HG02642 (cell line): ENCODE results near the gene KIF17.

Source experiments
- ATAC-seq: cut with Tn5 transposase; IDR thresholded peaks from one replicate; pipeline ENCODE4 v1.9.1; 2021; ENCODE audit warnings: mild to moderate bottlenecking; ENCODE audit not compliant: unreplicated experiment, poor library complexity

The KIF17 gene

GRCh38 chr1:20633190-20634064 lies 84.4 kb downstream of the KIF17 start, which contains the start of gene PINK1:
Gene PINK1 (plus strand): TSS chr1:20633458. CDS start chr1:20633549, 91 bp downstream.
- peak; percentile 71 for ATAC-seq

- no peak for ATAC-seq
These were observed 85.4 kb downstream of the KIF17 start for GRCh38 chr1:20632386-20632785.

DNA sequence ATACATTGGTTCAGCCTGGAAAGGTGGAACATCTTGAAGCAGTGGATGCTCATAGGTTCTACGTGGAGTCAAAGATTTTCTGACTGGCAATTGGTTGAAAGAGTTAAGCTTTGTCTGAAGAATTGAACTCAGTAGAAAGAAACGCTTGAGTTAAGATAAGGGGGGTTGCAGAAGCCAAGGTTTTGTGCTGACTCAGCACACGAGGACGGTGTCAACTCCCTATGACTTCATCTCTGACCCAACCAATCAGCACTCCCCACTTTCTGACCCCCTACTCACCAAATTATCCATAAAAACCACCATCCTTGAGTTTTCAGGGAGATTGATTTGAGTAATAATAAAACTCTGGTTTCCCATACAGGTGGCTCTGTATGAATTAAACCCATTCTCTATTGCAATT lies 87.1 kb downstream of the KIF17 start:
- ATAC-seq: no peak

DNA sequence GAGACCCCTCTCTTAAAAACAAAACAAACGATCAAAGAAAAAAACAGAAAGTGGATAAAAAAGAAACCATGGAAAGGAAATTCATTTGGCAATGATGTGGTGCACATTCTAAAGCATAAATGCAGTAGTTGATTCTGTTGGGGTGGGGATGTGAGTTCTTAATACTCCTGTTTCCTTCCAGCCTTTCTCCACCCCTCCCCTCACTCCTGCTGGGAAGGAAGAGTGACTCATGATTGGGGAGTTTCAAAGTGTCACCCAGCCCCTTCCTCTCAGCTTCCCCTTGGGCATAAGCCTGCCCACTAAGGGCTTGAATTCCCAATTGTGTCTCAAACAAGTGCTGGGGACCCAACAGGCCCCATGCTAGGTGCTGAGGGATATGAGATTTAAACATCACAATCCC lies 91.3 kb downstream of the KIF17 start:
- ATAC-seq: no peak

DNA sequence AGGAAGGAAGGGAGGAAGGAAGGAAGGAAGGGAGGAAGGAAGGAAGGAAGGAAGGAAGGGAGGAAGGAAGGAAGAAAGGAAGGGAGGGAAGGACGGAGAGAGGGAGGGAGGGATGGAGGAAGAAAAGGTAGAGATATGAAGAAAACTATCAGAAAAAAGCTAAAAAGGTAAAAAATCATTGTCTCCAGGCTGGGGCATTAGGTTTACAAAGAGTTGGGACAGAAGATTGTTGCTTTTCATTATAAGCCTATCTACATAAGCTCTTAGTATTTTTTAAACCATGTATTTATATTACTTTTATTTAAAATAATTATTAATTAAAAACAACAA lies 91.7 kb downstream of the KIF17 start:
- ATAC-seq: no peak

DNA sequence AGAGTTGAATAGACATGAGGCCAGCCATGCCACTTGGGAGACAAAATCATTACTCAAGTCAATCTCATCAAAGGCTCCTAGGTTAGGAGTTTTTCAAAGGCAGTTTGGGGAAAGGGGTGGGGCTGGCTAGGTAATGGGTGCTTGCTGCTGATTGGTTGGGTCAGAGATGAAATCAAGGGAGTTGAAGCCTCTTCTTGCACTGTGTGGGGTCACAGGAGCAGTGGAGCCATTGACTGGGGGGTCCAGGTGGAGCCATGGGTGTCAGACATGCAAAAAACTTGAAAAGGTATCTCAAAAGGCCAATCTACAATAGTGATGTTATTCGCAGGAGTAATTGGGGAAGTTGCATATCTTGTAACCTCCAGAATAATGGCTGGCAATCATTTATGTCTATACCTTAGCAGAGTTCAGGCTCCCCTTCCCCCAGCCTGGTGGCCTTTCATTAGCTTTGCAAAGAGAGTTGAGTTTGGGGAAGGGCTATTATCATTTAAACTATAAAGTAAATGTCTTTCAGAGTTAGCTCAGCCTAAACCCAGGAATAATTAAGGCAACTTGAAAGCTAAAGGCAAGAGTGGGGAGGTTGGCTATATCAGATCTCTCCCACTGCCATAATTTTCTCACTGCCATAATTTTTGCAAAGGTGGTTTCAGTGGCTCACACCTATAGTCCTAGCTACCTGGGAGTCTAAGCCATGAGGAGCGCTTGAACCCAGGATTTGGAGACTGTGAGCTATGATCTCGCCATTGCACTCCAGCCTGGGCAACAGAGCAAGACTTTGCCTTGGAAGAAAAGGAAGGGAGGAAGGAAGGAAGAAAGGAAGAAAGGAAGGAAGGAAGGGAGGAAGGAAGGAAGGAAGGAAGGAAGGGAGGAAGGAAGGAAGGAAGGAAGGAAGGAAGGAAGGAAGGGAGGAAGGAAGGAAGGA lies 92.4 kb downstream of the KIF17 start:
- no peak for ATAC-seq

DNA sequence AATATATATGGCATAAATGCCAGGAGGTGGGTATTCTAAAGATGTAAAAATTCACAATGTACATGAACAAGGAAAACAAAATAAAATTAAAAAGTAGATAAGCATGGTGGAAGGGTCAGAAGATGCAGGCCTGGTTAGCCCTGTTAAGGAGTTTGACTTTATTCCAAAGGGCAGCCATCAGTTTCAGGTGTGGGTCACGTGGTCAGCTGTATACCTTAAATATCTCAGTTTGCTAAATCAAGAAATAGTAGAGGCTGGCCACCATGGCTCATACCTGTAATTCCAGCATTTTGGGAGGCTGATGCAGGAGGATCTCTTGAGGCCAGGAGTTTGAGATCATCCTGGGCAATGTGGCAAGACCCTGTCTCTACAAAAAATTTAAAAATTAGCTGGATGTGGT lies 93.1 kb downstream of the KIF17 start:
- ATAC-seq: no peak

DNA sequence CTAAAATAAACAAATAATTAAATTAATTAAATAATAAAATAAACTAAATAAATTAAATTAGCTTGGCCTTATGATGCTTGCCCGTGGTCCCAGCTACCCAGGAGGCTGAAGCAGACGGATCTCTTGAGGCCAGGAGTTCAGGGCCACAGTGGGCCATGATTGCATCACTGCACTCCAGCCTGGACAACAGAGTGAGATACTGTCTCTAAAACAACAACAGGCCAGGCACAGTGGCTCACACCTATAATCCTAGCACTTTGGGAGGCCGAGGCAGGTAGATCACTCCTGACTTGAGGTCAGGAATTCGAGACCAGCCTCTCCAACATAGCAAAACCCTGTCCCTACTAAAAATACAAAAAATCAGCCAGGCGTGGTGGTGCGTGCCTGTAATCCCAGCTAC lies 96.8 kb downstream of the KIF17 start:
- ATAC-seq: no peak

GRCh38 chr1:20619999-20620398 lies 97.8 kb downstream of the KIF17 start:
- no peak for ATAC-seq

- no peak for ATAC-seq
These were observed 99.3 kb downstream of the KIF17 start for GRCh38 chr1:20618550-20618949.

GRCh38 chr1:20616847-20617487 lies 100.8 kb downstream of the KIF17 start:
- no peak for ATAC-seq

GRCh38 chr1:20615946-20616846 lies 101.6 kb downstream of the KIF17 start:
- ATAC-seq: no peak

GRCh38 chr1:20614131-20614579 lies 103.7 kb downstream of the KIF17 start:
- ATAC-seq: no peak
